NB4 (cell line): ENCODE measurements around the gene HLF.

Experiments used
- DNase-seq: peaks from one replicate; pipeline ENCODE4 v3.0.0; 2010; ENCODE audit warnings: low read depth
- H3K4me3 ChIP-seq: one replicate; pipeline ENCODE4 v1.5.1; 2011; ENCODE audit warnings: mild to moderate bottlenecking, low read depth, low read length, moderate library complexity
- MYC ChIP-seq: IDR thresholded peaks from 2 replicates; pipeline ENCODE4 v1.6.1; 2011; ENCODE audit warnings: low read depth, low read length
- POLR2A ChIP-seq: IDR thresholded peaks from 2 replicates; pipeline ENCODE4 v1.6.1; 2011; ENCODE audit warnings: mild to moderate bottlenecking; ENCODE audit not compliant: insufficient read length; ENCODE audit errors: extremely low read depth
- TF ChIP-seq, protein P1 (sequence below): IDR thresholded peaks from one replicate; pipeline ENCODE4 v1.5.1; 2012; ENCODE audit warnings: low read depth, low read length
- TF ChIP-seq, protein P2 (sequence below): IDR thresholded peaks from 2 replicates; pipeline ENCODE4 v1.6.1; 2011; ENCODE audit warnings: low read depth, low read length

HLF gene

DNA sequence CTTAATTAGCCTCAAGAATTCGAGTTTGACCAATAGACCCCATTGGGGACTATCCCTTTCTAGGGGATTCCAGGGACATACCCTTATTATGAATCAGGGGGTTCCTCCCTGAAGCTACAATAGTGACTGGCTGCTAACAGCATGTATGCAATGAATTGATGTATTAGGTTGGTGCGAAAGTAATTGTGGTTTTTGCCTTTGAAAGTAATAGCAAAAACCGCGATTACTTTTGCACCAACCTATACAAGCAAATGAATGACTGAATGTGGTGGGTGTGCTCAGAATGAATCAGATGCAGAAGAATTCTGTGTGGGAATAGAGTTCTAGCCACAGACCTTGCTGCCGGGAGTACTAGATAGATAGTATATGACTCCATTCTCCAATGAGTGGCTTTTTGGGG, 76.7 kb downstream of the HLF start:
- DNase-seq: no peak

DNA sequence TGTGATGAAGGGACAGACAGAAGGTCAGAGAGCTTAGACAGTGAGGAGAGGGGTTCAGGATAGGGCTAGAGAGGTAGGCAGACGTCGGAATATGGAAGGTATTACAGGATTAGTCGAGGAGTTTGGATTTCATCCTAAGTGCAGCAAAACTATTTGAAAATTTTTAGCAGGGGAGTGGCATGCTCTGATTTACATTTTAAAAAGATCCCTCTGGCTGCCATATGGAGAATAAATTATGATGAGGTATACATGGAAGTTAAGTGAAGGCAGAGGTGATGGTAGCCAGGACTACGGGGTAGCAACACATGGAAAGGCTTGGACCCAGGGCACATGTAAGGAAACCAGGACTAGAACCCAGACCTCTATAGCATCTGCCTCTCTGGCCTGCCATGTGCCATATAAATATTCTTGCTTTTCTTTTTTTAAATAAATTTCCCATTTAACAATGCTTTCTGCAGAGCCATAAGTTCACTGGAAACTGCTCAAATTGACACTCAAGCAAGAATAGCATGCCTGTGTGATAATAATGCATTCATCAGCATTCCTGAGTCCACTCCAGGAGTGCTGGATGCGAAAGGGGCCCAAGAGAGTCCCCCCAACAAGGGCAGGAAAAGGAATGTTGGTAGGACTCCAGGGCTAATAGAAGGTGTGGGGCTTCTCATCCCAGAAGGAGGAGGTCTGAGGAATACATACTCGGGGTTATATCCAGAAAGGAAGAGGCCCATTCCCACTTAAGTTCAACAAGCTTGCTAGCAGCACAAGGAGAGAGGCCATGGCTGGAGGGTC, 78.2 kb downstream of the HLF start:
- TF ChIP-seq MYC: no peak
- no peak for TF ChIP-seq POLR2A
- TF ChIP-seq, protein P1, sequence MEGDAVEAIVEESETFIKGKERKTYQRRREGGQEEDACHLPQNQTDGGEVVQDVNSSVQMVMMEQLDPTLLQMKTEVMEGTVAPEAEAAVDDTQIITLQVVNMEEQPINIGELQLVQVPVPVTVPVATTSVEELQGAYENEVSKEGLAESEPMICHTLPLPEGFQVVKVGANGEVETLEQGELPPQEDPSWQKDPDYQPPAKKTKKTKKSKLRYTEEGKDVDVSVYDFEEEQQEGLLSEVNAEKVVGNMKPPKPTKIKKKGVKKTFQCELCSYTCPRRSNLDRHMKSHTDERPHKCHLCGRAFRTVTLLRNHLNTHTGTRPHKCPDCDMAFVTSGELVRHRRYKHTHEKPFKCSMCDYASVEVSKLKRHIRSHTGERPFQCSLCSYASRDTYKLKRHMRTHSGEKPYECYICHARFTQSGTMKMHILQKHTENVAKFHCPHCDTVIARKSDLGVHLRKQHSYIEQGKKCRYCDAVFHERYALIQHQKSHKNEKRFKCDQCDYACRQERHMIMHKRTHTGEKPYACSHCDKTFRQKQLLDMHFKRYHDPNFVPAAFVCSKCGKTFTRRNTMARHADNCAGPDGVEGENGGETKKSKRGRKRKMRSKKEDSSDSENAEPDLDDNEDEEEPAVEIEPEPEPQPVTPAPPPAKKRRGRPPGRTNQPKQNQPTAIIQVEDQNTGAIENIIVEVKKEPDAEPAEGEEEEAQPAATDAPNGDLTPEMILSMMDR: no peak
- TF ChIP-seq, protein P2, sequence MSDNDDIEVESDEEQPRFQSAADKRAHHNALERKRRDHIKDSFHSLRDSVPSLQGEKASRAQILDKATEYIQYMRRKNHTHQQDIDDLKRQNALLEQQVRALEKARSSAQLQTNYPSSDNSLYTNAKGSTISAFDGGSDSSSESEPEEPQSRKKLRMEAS: no peak
- no peak for DNase-seq
- no peak overlapping the region for H3K4me3 ChIP-seq

More for the DNA sequence above, 76.7 kb downstream of the HLF start:
- H3K4me3 ChIP-seq: no peak overlapping the region
- TF ChIP-seq, protein P1: no peak
- TF ChIP-seq, protein P2: no peak
- TF ChIP-seq POLR2A (no peak), MYC (no peak)

DNA sequence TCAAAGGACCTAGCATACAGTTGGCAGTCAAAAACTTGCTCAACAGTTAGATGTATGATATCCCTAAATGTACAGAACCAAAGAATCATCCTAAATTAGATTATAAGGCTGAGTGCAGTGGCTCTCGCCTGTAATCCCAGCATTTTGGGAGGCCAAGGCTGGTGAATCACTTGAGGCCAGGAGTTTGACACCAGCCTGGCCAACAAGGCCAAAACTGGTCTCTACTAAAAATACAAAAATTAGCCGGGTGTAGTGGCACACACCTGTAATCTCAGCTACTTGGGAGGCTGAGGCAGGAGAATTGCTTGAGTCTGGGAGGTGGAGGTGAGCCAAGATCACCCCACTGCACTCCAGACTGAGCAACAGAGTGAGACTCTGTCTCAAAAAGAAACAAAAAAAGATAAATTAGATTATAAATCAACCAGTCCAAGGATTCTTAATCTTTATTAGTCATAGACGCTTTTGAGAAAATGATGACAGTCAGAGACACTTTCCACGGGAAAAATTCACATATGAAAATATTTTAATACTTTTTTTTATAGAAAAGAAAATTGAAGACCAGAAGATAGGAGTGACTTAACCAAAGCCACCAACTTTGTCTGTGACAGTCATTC, 79.2 kb downstream of the HLF start:
- DNase-seq: no peak
- TF ChIP-seq, protein P2: no peak
- TF ChIP-seq POLR2A (no peak), MYC (no peak)
- TF ChIP-seq, protein P1: no peak
- H3K4me3 ChIP-seq: no peak overlapping the region

GRCh38 chr17:55344514-55344997, 79.8 kb downstream of the HLF start:
- TF ChIP-seq, protein P2: no peak
- TF ChIP-seq MYC: no peak
- TF ChIP-seq, protein P1: no peak
- no peak for TF ChIP-seq POLR2A
- no peak overlapping the region for H3K4me3 ChIP-seq
- DNase-seq: no peak

GRCh38 chr17:55345132-55345531, 80.4 kb downstream of the HLF start:
- H3K4me3 ChIP-seq: no peak overlapping the region
- no peak for TF ChIP-seq MYC
- TF ChIP-seq, protein P2: no peak
- TF ChIP-seq, protein P1: no peak
- TF ChIP-seq POLR2A: no peak
- DNase-seq: no peak
